Uterus (tissue), 4 donors: ENCODE data around the gene CLEC17A. TPM values are rescaled to one million over a fixed set of nuclear protein-coding genes. Genes with fewer than 3 reads are reported as not detected.
"Not testable (repeated sequence)": the region's sequence is repeated elsewhere in the genome, so short reads cannot be mapped to it uniquely, and the experiment has no call there.

Experiments used
- DNase-seq, 2 donors: peaks; one replicate each; pipeline ENCODE4 v3.0.0-alpha.2; 2019 to 2020
- H3K27ac ChIP-seq, 2 donors: fragments of 200-600 bp; sonication (generic); 1 replicate in 1 of 2; 2 replicates in 1 of 2; pipeline ENCODE4 v1.5.1; 2016 to 2018
- H3K27me3 ChIP-seq, 2 donors: fragments of 200-600 bp; sonication (generic); one replicate each; pipeline ENCODE4 v1.5.1; 2018 to 2019; ENCODE audit warnings: control low read depth in 1 of 2
- H3K36me3 ChIP-seq, 2 donors: fragments of 200-600 bp; sonication (generic); one replicate each; pipeline ENCODE4 v1.5.1; 2019; ENCODE audit warnings: control low read depth in 1 of 2
- H3K4me1 ChIP-seq, 2 donors: fragments of 200-600 bp; sonication (generic); one replicate each; pipeline ENCODE4 v1.5.1; 2018 to 2019; ENCODE audit warnings: control low read depth in 1 of 2
- H3K4me3 ChIP-seq, 2 donors: fragments of 200-600 bp; sonication (generic); 1 replicate in 1 of 2; 2 replicates in 1 of 2; pipeline ENCODE4 v1.5.1; 2018 to 2019; ENCODE audit warnings: mild to moderate bottlenecking in 1 of 2
- H3K9me3 ChIP-seq, 2 donors: fragments of 200-600 bp; sonication (generic); one replicate each; pipeline ENCODE4 v1.5.1; 2019; ENCODE audit warnings: control low read depth in 1 of 2
- POLR2A ChIP-seq, 2 donors: fragments of 450-650 bp; IDR thresholded peaks; one replicate each; pipeline ENCODE4 v1.6.1; 2016; ENCODE audit warnings: antibody characterized with exemption in 2 of 2, mild to moderate bottlenecking in 1 of 2, moderate library complexity in 1 of 2
- intact Hi-C: fragments of 100-400 bp; cut with DNase I; formaldehyde crosslinking; loops from one replicate; pipeline ENCODE4 v1.15.1; 2023; ENCODE audit warnings: low total_unique reads
- total RNA-seq, 4 donors: library from RNA; depleted of rRNA in 3 of 4; stranded (reverse); fragments of >200 nt in 3 of 4; gene quantifications; one replicate each; pipeline versions ENCODE4 v1.1.0 to v1.2.4, GENCODE V29; 2014 to 2023
- TF ChIP-seq, protein P1 (sequence below), 4 experiments: fragments of 200-600 bp in 2 of 4; fragments of 450-650 bp in 2 of 4; sonication (generic) in 2 of 4; IDR thresholded peaks; one replicate each; pipeline ENCODE4 v1.5.1; 2016 to 2019; ENCODE audit warnings: antibody characterized with exemption in 4 of 4, mild to moderate bottlenecking in 2 of 4, moderate library complexity in 1 of 4
- donor health status: DM: yes; HTN: yes; CAD: no.

Gene CLEC17A
- total RNA-seq, 4 donors from 2014 or later, result 0.55 TPM; not detected in 3

DNA sequence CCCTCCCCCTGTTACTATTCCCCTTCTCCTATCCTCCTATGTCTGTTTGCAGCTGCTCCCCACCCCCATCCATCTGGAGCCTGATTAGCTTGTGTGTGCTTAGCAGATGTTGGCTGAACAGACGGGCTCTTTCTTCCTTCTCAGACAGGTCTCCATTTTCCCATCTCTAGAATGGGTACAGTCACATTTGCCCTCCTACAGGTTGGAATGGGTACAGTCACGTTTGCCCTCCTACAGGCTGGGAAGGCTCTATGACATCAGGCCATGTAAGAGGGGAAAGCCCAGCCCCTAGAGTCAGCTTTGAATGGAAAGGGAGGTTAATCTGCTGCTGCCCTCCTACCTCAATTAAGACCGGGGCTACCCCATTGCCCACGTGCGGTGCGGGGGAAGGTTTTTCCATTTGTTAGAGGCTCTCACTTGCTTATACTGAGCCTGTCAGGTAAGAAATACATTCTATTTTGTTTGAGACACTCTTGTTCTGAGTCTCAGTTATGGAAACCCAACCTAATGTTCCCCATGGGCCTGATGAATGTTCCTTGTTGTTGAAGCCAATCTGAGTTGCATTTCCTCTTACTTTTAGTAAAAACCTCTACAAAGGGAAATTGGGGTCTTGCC, 2.2 kb upstream of the CLEC17A start:
- H3K4me1 ChIP-seq, result no peaks in the 10 kb centered on the region
- no peak for DNase-seq
- TF ChIP-seq, protein P1, sequence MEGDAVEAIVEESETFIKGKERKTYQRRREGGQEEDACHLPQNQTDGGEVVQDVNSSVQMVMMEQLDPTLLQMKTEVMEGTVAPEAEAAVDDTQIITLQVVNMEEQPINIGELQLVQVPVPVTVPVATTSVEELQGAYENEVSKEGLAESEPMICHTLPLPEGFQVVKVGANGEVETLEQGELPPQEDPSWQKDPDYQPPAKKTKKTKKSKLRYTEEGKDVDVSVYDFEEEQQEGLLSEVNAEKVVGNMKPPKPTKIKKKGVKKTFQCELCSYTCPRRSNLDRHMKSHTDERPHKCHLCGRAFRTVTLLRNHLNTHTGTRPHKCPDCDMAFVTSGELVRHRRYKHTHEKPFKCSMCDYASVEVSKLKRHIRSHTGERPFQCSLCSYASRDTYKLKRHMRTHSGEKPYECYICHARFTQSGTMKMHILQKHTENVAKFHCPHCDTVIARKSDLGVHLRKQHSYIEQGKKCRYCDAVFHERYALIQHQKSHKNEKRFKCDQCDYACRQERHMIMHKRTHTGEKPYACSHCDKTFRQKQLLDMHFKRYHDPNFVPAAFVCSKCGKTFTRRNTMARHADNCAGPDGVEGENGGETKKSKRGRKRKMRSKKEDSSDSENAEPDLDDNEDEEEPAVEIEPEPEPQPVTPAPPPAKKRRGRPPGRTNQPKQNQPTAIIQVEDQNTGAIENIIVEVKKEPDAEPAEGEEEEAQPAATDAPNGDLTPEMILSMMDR (IDR thresholded peaks at IDR 0.05), result no peak
- TF ChIP-seq POLR2A (IDR thresholded peaks at IDR 0.05), result no peak
- no peaks in the 10 kb centered on the region for H3K36me3 ChIP-seq
- no peak overlapping the region for H3K27ac ChIP-seq
- H3K4me3 ChIP-seq, result no peak overlapping the region
- H3K9me3 ChIP-seq, result no peaks in the 10 kb centered on the region
- intact Hi-C loops, result no loop called here
- no peaks in the 10 kb centered on the region for H3K27me3 ChIP-seq

GRCh38 chr19:14584372-14584771, 1.5 kb downstream of the CLEC17A start:
- H3K36me3 ChIP-seq, H3K27ac ChIP-seq, intact Hi-C loops, H3K4me1 ChIP-seq, H3K9me3 ChIP-seq, H3K27me3 ChIP-seq, DNase-seq, H3K4me3 ChIP-seq: not testable (repeated sequence)

GRCh38 chr19:14585187-14585586, 2.3 kb downstream of the CLEC17A start:
- intact Hi-C loops, H3K9me3 ChIP-seq, H3K27me3 ChIP-seq, H3K4me3 ChIP-seq, H3K27ac ChIP-seq, H3K4me1 ChIP-seq, H3K36me3 ChIP-seq, DNase-seq: not testable (repeated sequence)

GRCh38 chr19:14589433-14589832, 6.5 kb downstream of the CLEC17A start:
- DNase-seq, H3K27ac ChIP-seq, H3K27me3 ChIP-seq, H3K9me3 ChIP-seq, intact Hi-C loops, H3K36me3 ChIP-seq, H3K4me1 ChIP-seq, H3K4me3 ChIP-seq: not testable (repeated sequence)

DNA sequence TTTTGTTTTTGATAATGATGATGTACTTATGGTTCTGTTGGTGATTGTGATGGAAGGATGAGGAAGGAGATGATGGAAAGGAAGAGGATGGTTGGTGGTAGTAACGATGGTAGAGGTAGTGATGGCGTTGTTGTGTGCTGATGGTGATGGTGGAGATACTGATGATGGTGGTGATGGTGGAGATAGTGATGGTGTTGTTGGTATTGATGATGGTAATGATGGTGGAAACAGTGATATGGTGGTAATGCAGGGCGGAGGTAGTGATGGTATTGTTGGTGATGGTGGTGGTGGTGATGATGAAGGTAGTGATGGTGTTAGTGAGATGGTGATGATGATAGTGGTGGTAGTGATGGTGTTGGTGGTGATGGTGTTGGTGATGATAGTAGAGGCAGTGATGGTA, 12.7 kb downstream of the CLEC17A start:
- TF ChIP-seq POLR2A (IDR thresholded peaks at IDR 0.05), result no peak
- TF ChIP-seq, protein P1 (IDR thresholded peaks at IDR 0.05), result no peak
- Histone ChIP-seq H3K9me3 (no peaks in the 10 kb centered on the region), H3K4me1 (no peaks in the 10 kb centered on the region), H3K36me3 (no peaks in the 10 kb centered on the region), H3K27ac (no peak overlapping the region), H3K27me3 (no peaks in the 10 kb centered on the region), H3K4me3 (no peak overlapping the region)
- no peak for DNase-seq
- intact Hi-C loops, result no loop called here

GRCh38 chr19:14599548-14600147, 16.8 kb downstream of the CLEC17A start:
- Histone ChIP-seq H3K27me3 (no peaks in the 10 kb centered on the region), H3K36me3 (no peaks in the 10 kb centered on the region), H3K4me1 (no peaks in the 10 kb centered on the region), H3K4me3 (no peak overlapping the region), H3K9me3 (no peaks in the 10 kb centered on the region), H3K27ac (no peak overlapping the region)
- intact Hi-C loops, result no loop called here
- no peak for DNase-seq
- no peak for TF ChIP-seq POLR2A (IDR thresholded peaks at IDR 0.05)
- TF ChIP-seq, protein P1 (IDR thresholded peaks at IDR 0.05), result no peak

GRCh38 chr19:14603990-14604387, 21.1 kb downstream of the CLEC17A start:
- H3K9me3 ChIP-seq, result no peaks in the 10 kb centered on the region
- no peak for TF ChIP-seq POLR2A (IDR thresholded peaks at IDR 0.05)
- TF ChIP-seq, protein P1 (IDR thresholded peaks at IDR 0.05), result no peak
- intact Hi-C loops, result no loop called here
- no peak overlapping the region for H3K4me3 ChIP-seq
- DNase-seq, result no peak
- no peaks in the 10 kb centered on the region for H3K4me1 ChIP-seq
- no peak overlapping the region for H3K27ac ChIP-seq
- H3K36me3 ChIP-seq, result no peaks in the 10 kb centered on the region
- H3K27me3 ChIP-seq, result no peaks in the 10 kb centered on the region
